Adrenal gland (tissue), 12 donors: ENCODE results near the gene POLL. TPM values are rescaled to one million over a fixed set of nuclear protein-coding genes. Genes with fewer than 3 reads are reported as not detected.

Experiments
- DNase-seq, 7 donors: peaks; one replicate each; pipeline ENCODE4 v3.0.0-alpha.2; 2019 to 2020
- H3K27ac ChIP-seq, 5 donors: fragments of 200-600 bp; sonication (generic) in 4 of 5; 1 replicate in 3 of 5; 2 replicates in 2 of 5; pipeline versions ENCODE4 v1.5.1 to v1.8.0; 2016 to 2020; ENCODE audit warnings: mild to moderate bottlenecking in 1 of 5
- H3K27me3 ChIP-seq: fragments of 200-600 bp; 2 replicates; pipeline ENCODE4 v1.8.0; 2021
- H3K36me3 ChIP-seq, 2 donors: fragments of 200-600 bp; replicated peaks in 1 of 2; 1 replicate in 1 of 2; 2 replicates in 1 of 2; pipeline versions ENCODE4 v1.5.1 to v1.8.0; 2018 to 2022
- H3K4me1 ChIP-seq, 2 donors: fragments of 200-600 bp; replicated peaks in 1 of 2; 1 replicate in 1 of 2; 2 replicates in 1 of 2; pipeline versions ENCODE4 v1.5.1 to v1.8.0; 2018 to 2021
- H3K4me3 ChIP-seq, 4 donors: fragments of 200-600 bp; sonication (generic) in 3 of 4; one replicate each; pipeline ENCODE4 v1.5.1; 2016 to 2018
- H3K9me3 ChIP-seq, 3 donors: fragments of 200-600 bp; sonication (generic) in 1 of 3; replicated peaks in 1 of 3; 1 replicate in 2 of 3; 2 replicates in 1 of 3; pipeline versions ENCODE4 v1.5.1 to v1.8.0; 2016 to 2021
- CTCF ChIP-seq, 6 experiments: fragments of 450-650 bp in 4 of 6; fragments of 200-600 bp in 2 of 6; sonication (generic) in 1 of 6; IDR thresholded peaks; 1 replicate in 5 of 6; 2 replicates in 1 of 6; pipeline versions ENCODE4 v1.5.1 to v1.8.0; 2016 to 2021; ENCODE audit warnings: antibody characterized with exemption in 6 of 6, mild to moderate bottlenecking in 2 of 6, moderate library complexity in 1 of 6
- POLR2A ChIP-seq, 2 donors: fragments of 450-650 bp; IDR thresholded peaks; one replicate each; pipeline ENCODE4 v1.6.1; 2017; ENCODE audit warnings: antibody characterized with exemption in 2 of 2, mild to moderate bottlenecking in 2 of 2, moderate library complexity in 1 of 2
- WGBS, 4 donors: extraction: QIAGEN DNeasy Blood & Tissue Kit in 2 of 4; methylation state at CpG; one replicate each; pipeline versions ENCODE4 v1.1.5 to v1.1.7; 2013 to 2017; 5-methylcytosine and 5-hydroxymethylcytosine counted together
- intact Hi-C, 2 donors: fragments of 100-400 bp; cut with DNase I; formaldehyde crosslinking; loops; one replicate each; pipeline versions ENCODE4 v1.14.1 to v1.15.0; 2022 to 2023
- polyA plus RNA-seq, 3 donors: library from polyadenylated mRNA; stranded (reverse); fragments of 200-250 nt in 2 of 3; fragments of 350-450 nt in 1 of 3; fragmentation: Illumina TruSeq in 1 of 3; extraction: RNeasy Lipid Tissue Mini Kit (QIAGEN cat#74804) in 1 of 3; gene quantifications; one replicate each; pipeline ENCODE4 v1.2.3, GENCODE V29; 2013 to 2014
- total RNA-seq, 9 donors: library from RNA; depleted of rRNA in 4 of 9; stranded (reverse); fragments of >200 nt in 4 of 9; fragments of 120-200 nt in 1 of 9; fragmentation: NEBNext Ultra II Directional in 1 of 9; extraction: Animal tissue kit (Norgen Biotek cat#: 25700) in 1 of 9; gene quantifications; one replicate each; pipeline versions ENCODE4 v1.1.0 to v1.2.4, GENCODE V29; 2013 to 2023
- donor health status: healthy with polysubstance abuse.
- donor health status: Bipolar disorder and iron deficiency.
- donor health status: DM: yes; HTN: yes; CAD: no.
- donor health status: DM: no; HTN: no; CAD: no.
- donor health status: DM: no; HTN: no; CAD: no.
- donor health status: DM: yes; HTN: yes; CAD: no.

POLL gene
- total and polyA plus RNA-seq, 12 donors = 10.1 to 83.7 (median 31.5) TPM

- WGBS, 4 donors = 97 to 100% (median 98%) methylated on average over 3 of the region's 3 CpGs
- no peak for DNase-seq
- Histone ChIP-seq H3K27me3 (no peaks in the 10 kb centered on the region), H3K36me3 (peaks cover 0 to 7% of the 10 kb centered on the region in 2 donors), H3K9me3 (no peaks in the 10 kb centered on the region), H3K27ac (no peak overlapping the region), H3K4me1 (peaks cover 5 to 10% of the 10 kb centered on the region in 2 donors), H3K4me3 (no peak overlapping the region)
- intact Hi-C loops = no loop called here
- TF ChIP-seq CTCF (IDR thresholded peaks at IDR 0.05) = no peak
- no peak for TF ChIP-seq POLR2A (IDR thresholded peaks at IDR 0.05)
These were observed 35.6 kb downstream of the POLL start for GRCh38 chr10:101552442-101552841.

DNA sequence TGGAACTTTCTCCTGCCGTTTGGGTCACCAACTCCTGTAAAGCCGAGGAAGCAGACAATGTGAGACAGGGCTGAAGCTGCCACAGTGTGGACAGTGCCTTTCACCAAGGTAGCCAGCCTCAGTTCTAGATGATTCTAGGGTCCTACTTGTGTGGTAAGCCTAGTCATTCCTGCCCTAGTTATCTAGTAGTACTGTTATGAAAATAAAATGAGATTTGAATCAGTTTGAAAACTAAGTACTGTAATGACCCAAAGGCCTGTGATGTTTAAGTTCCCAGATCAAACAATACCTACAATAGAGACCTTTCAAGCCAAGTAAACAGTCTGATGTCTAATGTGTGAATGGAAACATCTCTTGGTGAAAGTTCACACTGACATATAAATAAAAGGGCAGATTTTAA is 37.1 kb downstream of the POLL start:
- H3K4me3 ChIP-seq = no peak overlapping the region
- H3K36me3 ChIP-seq = peaks cover 0 to 7% of the 10 kb centered on the region in 2 donors
- TF ChIP-seq POLR2A (IDR thresholded peaks at IDR 0.05) (no peak), CTCF (IDR thresholded peaks at IDR 0.05) (no peak)
- intact Hi-C loops = no loop called here
- H3K27me3 ChIP-seq = no peaks in the 10 kb centered on the region
- 88 to 100% (median 95%) methylated on average over 2 of the region's 2 CpGs for WGBS, 4 donors
- H3K27ac ChIP-seq = no peak overlapping the region
- no peak for DNase-seq
- no peaks in the 10 kb centered on the region for H3K9me3 ChIP-seq
- H3K4me1 ChIP-seq = peaks cover 5 to 10% of the 10 kb centered on the region in 2 donors

GRCh38 chr10:101545898-101546297 is 42.2 kb downstream of the POLL start:
- no peak for DNase-seq
- H3K36me3 ChIP-seq = no peaks in the 10 kb centered on the region
- no peaks in the 10 kb centered on the region for H3K27me3 ChIP-seq
- intact Hi-C loops = no loop called here
- H3K4me3 ChIP-seq = no peak overlapping the region
- no peak overlapping the region for H3K27ac ChIP-seq
- no peaks in the 10 kb centered on the region for H3K9me3 ChIP-seq
- peaks cover 5 to 10% of the 10 kb centered on the region in 2 donors for H3K4me1 ChIP-seq
- TF ChIP-seq CTCF (IDR thresholded peaks at IDR 0.05) (no peak), POLR2A (IDR thresholded peaks at IDR 0.05) (no peak)

GRCh38 chr10:101538446-101538845 is 49.6 kb downstream of the POLL start:
- Histone ChIP-seq H3K9me3 (no peaks in the 10 kb centered on the region), H3K4me3 (no peak overlapping the region), H3K27ac (no peak overlapping the region), H3K4me1 (no peaks in the 10 kb centered on the region), H3K36me3 (peaks cover 0 to 20% of the 10 kb centered on the region in 2 donors), H3K27me3 (no peaks in the 10 kb centered on the region)
- no peak for DNase-seq
- WGBS, 4 donors = 92 to 100% (median 97%) methylated on average over 2 of the region's 2 CpGs
- TF ChIP-seq POLR2A (IDR thresholded peaks at IDR 0.05) (no peak), CTCF (IDR thresholded peaks at IDR 0.05) (no peak)
- intact Hi-C loops = no loop called here
